OCI-LY7 (cell line): ENCODE measurements around the gene TRIM72. TPM values are rescaled to one million over a fixed set of nuclear protein-coding genes. Genes with fewer than 3 reads are reported as not detected.

ENCODE experiments used
- Bru-seq: library from RNA; stranded (reverse); fragments of 400-500 nt; gene quantifications from one replicate; lab custom pipeline; 2021; lab: Mats Ljungman, UMichigan
- BruChase-seq, 2 experiments: library from RNA; stranded (reverse); fragments of 400-500 nt; gene quantifications; one replicate each; lab custom pipeline; 2021; lab: Mats Ljungman, UMichigan
- BruUV-seq: library from RNA; stranded (reverse); fragments of 400-500 nt; replicated peaks from 2 replicates; lab custom pipeline; 2021; lab: Mats Ljungman, UMichigan
- CTCF ChIA-PET: fragments of 300-600 bp; sonication (Branson Sonifier 250); formaldehyde crosslinking; loops from one replicate; lab custom pipeline; 2022; ENCODE audit warnings: antibody characterized with exemption; ENCODE audit not compliant: unreplicated experiment; lab: Charles Lee
- POLR2A ChIA-PET: fragments of 300-600 bp; sonication (Branson Sonifier 250); formaldehyde crosslinking; loops from one replicate; lab custom pipeline; 2022; ENCODE audit warnings: antibody characterized with exemption; lab: Charles Lee
- DNase-seq: peaks from one replicate; pipeline ENCODE4 v3.0.0-alpha.2; 2015; ENCODE audit warnings: low spot score
- H2AFZ ChIP-seq: fragments of 200-600 bp; sonication (generic), shearing (Covaris generic); 2 replicates; pipeline ENCODE4 v1.6.1; 2014; ENCODE audit warnings: mild to moderate bottlenecking, antibody characterized with exemption, low read length, moderate library complexity
- H3K27ac ChIP-seq: fragments of 200-600 bp; sonication (generic); 2 replicates; pipeline ENCODE4 v1.5.1; 2014; ENCODE audit warnings: mixed run types, low read depth, mild to moderate bottlenecking, moderate library complexity, low read length, inconsistent platforms; ENCODE audit not compliant: poor library complexity, severe bottlenecking
- H3K36me3 ChIP-seq: fragments of 200-600 bp; sonication (generic); 2 replicates; pipeline ENCODE4 v1.6.1; 2014; ENCODE audit warnings: mild to moderate bottlenecking, antibody characterized with exemption, low read length, moderate library complexity, mixed read lengths; ENCODE audit not compliant: insufficient read depth
- H3K4me1 ChIP-seq: fragments of 200-600 bp; sonication (generic); 2 replicates; pipeline ENCODE4 v1.5.1; 2014; ENCODE audit warnings: mild to moderate bottlenecking, low read length; ENCODE audit not compliant: insufficient read depth, poor library complexity, severe bottlenecking
- H3K4me2 ChIP-seq: fragments of 200-600 bp; sonication (generic); 2 replicates; pipeline ENCODE4 v1.6.1; 2014; ENCODE audit warnings: mild to moderate bottlenecking, low read length
- H3K4me3 ChIP-seq: fragments of 200-600 bp; sonication (generic); 2 replicates; pipeline ENCODE4 v1.5.1; 2014; ENCODE audit warnings: mild to moderate bottlenecking, low read depth, low read length; ENCODE audit not compliant: poor library complexity, severe bottlenecking
- H3K79me2 ChIP-seq: fragments of 200-600 bp; sonication (generic); 2 replicates; pipeline ENCODE4 v1.6.1; 2016; ENCODE audit warnings: low read depth, mild to moderate bottlenecking, low read length, moderate library complexity, mixed read lengths; ENCODE audit not compliant: insufficient read depth
- H3K9me2 ChIP-seq: fragments of 200-600 bp; sonication (generic); 2 replicates; pipeline ENCODE4 v1.6.1; 2016; ENCODE audit warnings: mild to moderate bottlenecking, low read length, mixed read lengths; ENCODE audit not compliant: insufficient read depth
- H3K9me3 ChIP-seq: fragments of 200-600 bp; sonication (generic); 2 replicates; pipeline ENCODE4 v1.6.1; 2014; ENCODE audit warnings: mild to moderate bottlenecking, mixed run types, low read length, mixed read lengths
- H4K20me1 ChIP-seq: fragments of 200-600 bp; sonication (generic); 2 replicates; pipeline ENCODE4 v1.6.1; 2014; ENCODE audit warnings: mild to moderate bottlenecking, antibody characterized with exemption, low read length, moderate library complexity, mixed read lengths; ENCODE audit not compliant: insufficient read depth
- CTCF ChIP-seq: fragments of 200-600 bp; sonication (generic); conservative IDR thresholded peaks from 2 replicates; pipeline ENCODE4 v1.5.1; 2014; ENCODE audit warnings: mild to moderate bottlenecking, antibody characterized with exemption, low read length, moderate library complexity, mixed read lengths
- EZH2phosphoT487 ChIP-seq: fragments of 200-600 bp; sonication (generic); IDR thresholded peaks from 2 replicates; pipeline ENCODE4 v1.6.1; 2018; ENCODE audit warnings: low read depth, borderline replicate concordance, mild to moderate bottlenecking, mixed run types, antibody characterized with exemption, low read length, moderate library complexity, mixed read lengths
- intact Hi-C: fragments of 100-400 bp; cut with micrococcal nuclease; formaldehyde crosslinking; loops from one replicate; pipeline ENCODE4 v1.10.0; 2022; ENCODE audit not compliant: unreplicated experiment
- long read RNA-seq: library from polyadenylated mRNA; stranded (forward); transcript quantifications from one replicate; pipeline ENCODE4 v2.0.0, GENCODE V29; 2022
- total RNA-seq, 2 experiments: library from RNA; depleted of rRNA in 1 of 2; stranded (reverse); fragments of >200 nt in 1 of 2; shearing (Covaris generic) in 1 of 2; gene quantifications; 2 replicates each; pipeline ENCODE4 v1.2.3, GENCODE V29; 2014 to 2022

The TRIM72 gene
- 0.13 and 0.21 TPM in 2 replicates for total RNA-seq (2014; rRNA removed; shearing (Covaris generic))
- 0.46 and 1.1 TPM in 2 replicates for total RNA-seq (2022)
- percentile 12 among the genes with signal in this experiment for Bru-seq, nascent RNA
- percentile 21 among the genes with signal in this experiment for BruChase-seq, experiment 1, labeled RNA remaining after a 6-hour chase
- BruChase-seq, experiment 2, labeled RNA remaining after a 2-hour chase = percentile 15 among the genes with signal in this experiment
- long read RNA-seq, partial matches to known transcripts = 0 of 1 reads
- long read RNA-seq, other reads (novel, unspliced or antisense) = 1 of 1 reads

- TF ChIP-seq CTCF (no peak), EZH2phosphoT487 (no peak)
- H3K79me2 ChIP-seq = no peaks in the 10 kb centered on the region
- POLR2A ChIA-PET = interaction anchor here (0.6 to 1.3 kb wide), 4 partner anchors 8 to 680 kb away, joined by 3 to 4 read pairs (median 3); partner anchors contain the start of gene ZNF267
- CTCF ChIA-PET = interaction anchor here (1.0 kb wide), 1 partner anchor 12 kb away, joined by 3 read pairs; the partner anchor contains the start of gene PYCARD
- no peaks in the 10 kb centered on the region for H3K9me2 ChIP-seq
- no peak within 1 kb of the TSS for H3K27ac ChIP-seq
- DNase-seq = no peak
- H3K36me3 ChIP-seq = no peaks in the 10 kb centered on the region
- no peak within 1 kb of the TSS for H2AFZ ChIP-seq
- H3K4me1 ChIP-seq = peaks cover 9% of the 10 kb centered on the region
- H4K20me1 ChIP-seq = no peaks in the 10 kb centered on the region
- no peaks in the 10 kb centered on the region for H3K9me3 ChIP-seq
- BruUV-seq = no TSS peak
- intact Hi-C loops = no loop called here
- peak within 1 kb of the TSS; percentile 21; the same call in 1 of the 2 replicates for H3K4me2 ChIP-seq
- no peak within 1 kb of the TSS for H3K4me3 ChIP-seq
These were observed at the start of gene TRIM72 for GRCh38 chr16:31213877-31214707. TSS of gene TRIM72 (plus strand) at chr16:31214119. CDS start at chr16:31214739, 620 bp downstream.

- CTCF ChIA-PET = no interaction called here
- Histone ChIP-seq H3K36me3 (no peaks in the 10 kb centered on the region), H2AFZ (no peak overlapping the region), H3K27ac (no peak overlapping the region), H3K9me2 (no peaks in the 10 kb centered on the region), H3K4me2 (no peak overlapping the region), H3K4me1 (no peaks in the 10 kb centered on the region), H4K20me1 (no peaks in the 10 kb centered on the region), H3K79me2 (no peaks in the 10 kb centered on the region), H3K4me3 (no peak overlapping the region), H3K9me3 (no peaks in the 10 kb centered on the region)
- POLR2A ChIA-PET = no interaction called here
- TF ChIP-seq CTCF (no peak), EZH2phosphoT487 (no peak)
- no TSS peak for BruUV-seq
- intact Hi-C loops = no loop called here
- no peak for DNase-seq
These were observed 46.6 kb upstream of the TRIM72 start for GRCh38 chr16:31167315-31167714.
